Measurements from ENCODE around the gene ZMPSTE24. TPM values are rescaled to one million over a fixed set of nuclear protein-coding genes. Genes with fewer than 3 reads are reported as not detected.

ZMPSTE24 gene
- total RNA-seq, 1 donor: 110 TPM

- peak; percentile 68 for DNase-seq (ENCODE audit: low read depth)
Measured at GRCh38 chr1:40258445-40258769, 371 bp downstream of the ZMPSTE24 start.

GRCh38 chr1:40264354-40264781, 6.3 kb downstream of the ZMPSTE24 start:
- no peak for TF ChIP-seq CTCF (IDR thresholded peaks at IDR 0.05; ENCODE audit: insufficient read depth, low read depth, low read length)
- no peak for DNase-seq (ENCODE audit: low read depth)

More at GRCh38 chr1:40258445-40258769, 371 bp downstream of the ZMPSTE24 start:
- TF ChIP-seq CTCF (IDR thresholded peaks at IDR 0.05; ENCODE audit: insufficient read depth, low read depth, low read length): no peak
- peak overlapping the region; percentile 73 for H3K4me3 ChIP-seq (ENCODE audit: low read depth, low read length)

GRCh38 chr1:40265298-40265697, 7.3 kb downstream of the ZMPSTE24 start:
- no peak for TF ChIP-seq CTCF (IDR thresholded peaks at IDR 0.05; ENCODE audit: insufficient read depth, low read depth, low read length)
- H3K4me3 ChIP-seq (ENCODE audit: low read depth, low read length): no peak overlapping the region
- no peak for DNase-seq (ENCODE audit: low read depth)

More at GRCh38 chr1:40264354-40264781, 6.3 kb downstream of the ZMPSTE24 start:
- no peak overlapping the region for H3K4me3 ChIP-seq (ENCODE audit: low read depth, low read length)

- no peak overlapping the region for H3K4me3 ChIP-seq (ENCODE audit: low read depth, low read length)
- no peak for DNase-seq (ENCODE audit: low read depth)
- TF ChIP-seq CTCF (IDR thresholded peaks at IDR 0.05; ENCODE audit: insufficient read depth, low read depth, low read length): no peak
Measured at GRCh38 chr1:40265919-40266318, 7.9 kb downstream of the ZMPSTE24 start.

GRCh38 chr1:40266786-40267535, 8.9 kb downstream of the ZMPSTE24 start:
- no peak overlapping the region for H3K4me3 ChIP-seq (ENCODE audit: low read depth, low read length)
- TF ChIP-seq CTCF (IDR thresholded peaks at IDR 0.05; ENCODE audit: insufficient read depth, low read depth, low read length): no peak
- DNase-seq (ENCODE audit: low read depth): no peak

GRCh38 chr1:40267767-40268187, 9.7 kb downstream of the ZMPSTE24 start:
- H3K4me3 ChIP-seq (ENCODE audit: low read depth, low read length): no peak overlapping the region

More at GRCh38 chr1:40267767-40268187, 9.7 kb downstream of the ZMPSTE24 start:
- DNase-seq (ENCODE audit: low read depth): peak; percentile 65
- TF ChIP-seq CTCF (IDR thresholded peaks at IDR 0.05; ENCODE audit: insufficient read depth, low read depth, low read length): no peak
